H9 (cell line): ENCODE results near the gene MEGF9. TPM values are rescaled to one million over a fixed set of nuclear protein-coding genes. Genes with fewer than 3 reads are reported as not detected.

Experiments used
- DNase-seq: peaks from one replicate; pipeline ENCODE4 v3.0.0-alpha.2; 2017
- H2AFZ ChIP-seq: one replicate; pipeline ENCODE4 v1.6.1; 2013; ENCODE audit warnings: mild to moderate bottlenecking, low read length, control low read depth, moderate library complexity
- H2AK5ac ChIP-seq: 2 replicates; pipeline ENCODE4 v1.6.1; 2013; ENCODE audit warnings: low read length, control low read depth, mixed read lengths; ENCODE audit not compliant: insufficient read length
- H2BK120ac ChIP-seq: one replicate; pipeline ENCODE4 v1.6.1; 2013; ENCODE audit warnings: low read depth, mild to moderate bottlenecking, low read length, control low read depth, inconsistent platforms; ENCODE audit not compliant: poor library complexity, severe bottlenecking
- H2BK12ac ChIP-seq: 2 replicates; pipeline ENCODE4 v1.6.1; 2013; ENCODE audit warnings: low read length, control low read depth, mixed read lengths, low read depth; ENCODE audit not compliant: insufficient read length
- H2BK15ac ChIP-seq: 2 replicates; pipeline ENCODE4 v1.6.1; 2013; ENCODE audit warnings: low read depth, low read length, control low read depth
- H2BK20ac ChIP-seq: one replicate; pipeline ENCODE4 v1.6.1; 2013; ENCODE audit warnings: low read depth, mild to moderate bottlenecking, low read length, control low read depth, inconsistent platforms; ENCODE audit not compliant: poor library complexity, severe bottlenecking
- H2BK5ac ChIP-seq: 2 replicates; pipeline ENCODE4 v1.6.1; 2013; ENCODE audit warnings: low read length, control low read depth, mixed read lengths; ENCODE audit not compliant: insufficient read length
- H3K14ac ChIP-seq: 2 replicates; pipeline ENCODE4 v1.6.1; 2013; ENCODE audit warnings: low read length, control low read depth; ENCODE audit not compliant: insufficient read depth
- H3K18ac ChIP-seq: 2 replicates; pipeline ENCODE4 v1.6.1; 2013; ENCODE audit warnings: low read depth, mild to moderate bottlenecking, mixed read lengths, low read length, control low read depth; ENCODE audit not compliant: insufficient read length
- H3K23ac ChIP-seq: 2 replicates; pipeline ENCODE4 v1.6.1; 2013; ENCODE audit warnings: low read length, control low read depth, mixed read lengths, low read depth; ENCODE audit not compliant: insufficient read length
- H3K23me2 ChIP-seq: 2 replicates; pipeline ENCODE4 v1.6.1; 2013; ENCODE audit warnings: low read depth, mild to moderate bottlenecking, mixed read lengths, low read length, control low read depth; ENCODE audit not compliant: insufficient read length, poor library complexity, severe bottlenecking
- H3K27ac ChIP-seq: 2 replicates; pipeline ENCODE4 v1.5.1; 2013; ENCODE audit warnings: low read length, control low read depth, mixed read lengths, low read depth; ENCODE audit not compliant: insufficient read length
- H3K27me3 ChIP-seq: 2 replicates; pipeline ENCODE4 v1.6.1; 2013; ENCODE audit warnings: low read length, control low read depth, inconsistent platforms; ENCODE audit not compliant: insufficient read depth
- H3K4ac ChIP-seq: 2 replicates; pipeline ENCODE4 v1.6.1; 2013; ENCODE audit warnings: low read depth, mild to moderate bottlenecking, control low read depth, inconsistent platforms, low read length, moderate library complexity
- H3K4me1 ChIP-seq: 2 replicates; pipeline ENCODE4 v1.6.1; 2013; ENCODE audit warnings: low read length, control low read depth, inconsistent platforms; ENCODE audit not compliant: insufficient read depth
- H3K4me2 ChIP-seq: 2 replicates; pipeline ENCODE4 v1.6.1; 2013; ENCODE audit warnings: low read length, control low read depth, mixed read lengths; ENCODE audit not compliant: insufficient read length, insufficient read depth
- H3K56ac ChIP-seq: 2 replicates; pipeline ENCODE4 v1.6.1; 2013; ENCODE audit warnings: low read depth, mild to moderate bottlenecking, mixed read lengths, low read length, control low read depth; ENCODE audit not compliant: insufficient read length
- H3K79me1 ChIP-seq: 2 replicates; pipeline ENCODE4 v1.6.1; 2013; ENCODE audit warnings: low read depth, mild to moderate bottlenecking, moderate library complexity, low read length, control low read depth, inconsistent platforms; ENCODE audit not compliant: insufficient read depth, poor library complexity, severe bottlenecking
- H3K79me2 ChIP-seq: 2 replicates; pipeline ENCODE4 v1.6.1; 2013; ENCODE audit warnings: low read length, control low read depth, inconsistent platforms; ENCODE audit not compliant: insufficient read depth
- H3K9ac ChIP-seq: 2 replicates; pipeline ENCODE4 v1.6.1; 2013; ENCODE audit warnings: low read length, control low read depth, mixed read lengths; ENCODE audit not compliant: insufficient read length; ENCODE audit errors: extremely low read depth
- H3K9me3 ChIP-seq: one replicate; pipeline ENCODE4 v1.6.1; 2013; ENCODE audit warnings: low read depth, low read length, inconsistent platforms; ENCODE audit not compliant: control insufficient read depth
- H3T11ph ChIP-seq: one replicate; pipeline ENCODE4 v1.6.1; 2013; ENCODE audit warnings: mild to moderate bottlenecking, low read length, control low read depth, inconsistent platforms
- H4K20me1 ChIP-seq: one replicate; pipeline ENCODE4 v1.6.1; 2013; ENCODE audit not compliant: control insufficient read depth, insufficient read length, insufficient read depth
- H4K5ac ChIP-seq: 2 replicates; pipeline ENCODE4 v1.6.1; 2013; ENCODE audit warnings: low read depth, mild to moderate bottlenecking, mixed read lengths, low read length, control low read depth; ENCODE audit not compliant: insufficient read length
- H4K8ac ChIP-seq: replicated peaks from 2 replicates; pipeline ENCODE4 v1.6.1; 2013; ENCODE audit warnings: low read length, control low read depth, mixed read lengths, low read depth; ENCODE audit not compliant: insufficient read length
- H4K91ac ChIP-seq: 2 replicates; pipeline ENCODE4 v1.6.1; 2013; ENCODE audit warnings: low read depth, mild to moderate bottlenecking, moderate library complexity, mixed read lengths, low read length, control low read depth; ENCODE audit not compliant: insufficient read length
- H3K27ac Mint-ChIP-seq, 3 experiments: 2 replicates in 2 of 3; 3 replicates in 1 of 3; pipeline ENCODE4 v1.8.0; 2020 to 2021; ENCODE audit warnings: mixed read lengths in 3 of 3, mild to moderate bottlenecking in 1 of 3, moderate library complexity in 1 of 3
- H3K27me3 Mint-ChIP-seq: 2 replicates; pipeline ENCODE4 v1.8.0; 2021; ENCODE audit warnings: low read depth, mild to moderate bottlenecking, moderate library complexity, mixed read lengths
- H3K36me3 Mint-ChIP-seq, 3 experiments: 2 replicates in 2 of 3; 3 replicates in 1 of 3; pipeline ENCODE4 v1.8.0; 2020 to 2021; ENCODE audit warnings: low read depth in 3 of 3, mixed read lengths in 3 of 3; ENCODE audit not compliant: insufficient read depth in 1 of 3
- H3K4me1 Mint-ChIP-seq, 2 experiments: 2 replicates each; pipeline ENCODE4 v1.8.0; 2020; ENCODE audit warnings: mixed read lengths in 2 of 2
- H3K4me3 Mint-ChIP-seq, 2 experiments: 2 replicates in 1 of 2; 3 replicates in 1 of 2; pipeline ENCODE4 v1.8.0; 2020 to 2021; ENCODE audit warnings: mild to moderate bottlenecking in 2 of 2, mixed read lengths in 2 of 2, moderate library complexity in 1 of 2
- H3K9me3 Mint-ChIP-seq, 2 experiments: 2 replicates in 1 of 2; 3 replicates in 1 of 2; pipeline ENCODE4 v1.8.0; 2020; ENCODE audit warnings: mild to moderate bottlenecking in 2 of 2, mixed read lengths in 2 of 2, moderate library complexity in 1 of 2
- WGBS: extraction: QIAGEN DNeasy Blood & Tissue Kit; methylation state at CpG from one replicate; pipeline ENCODE4 v1.1.7; 2013; ENCODE audit warnings: missing lambda C conversion rate, low lambda C conversion rate, mixed read lengths; ENCODE audit not compliant: insufficient read length; ENCODE audit errors: extremely low coverage; 5-methylcytosine and 5-hydroxymethylcytosine counted together
- total RNA-seq: library from RNA; stranded (reverse); gene quantifications from 2 replicates; pipeline ENCODE4 v1.2.1, GENCODE V29; 2021
- TF ChIP-seq, protein P1 (sequence below): fragments of 200-600 bp; sonication (generic); conservative IDR thresholded peaks from 3 replicates; pipeline ENCODE4 v1.8.0; 2021; ENCODE audit warnings: antibody characterized with exemption, mild to moderate bottlenecking

Gene MEGF9
- total RNA-seq, 1 experiment from 2014 or later, result 0.94 TPM

DNA sequence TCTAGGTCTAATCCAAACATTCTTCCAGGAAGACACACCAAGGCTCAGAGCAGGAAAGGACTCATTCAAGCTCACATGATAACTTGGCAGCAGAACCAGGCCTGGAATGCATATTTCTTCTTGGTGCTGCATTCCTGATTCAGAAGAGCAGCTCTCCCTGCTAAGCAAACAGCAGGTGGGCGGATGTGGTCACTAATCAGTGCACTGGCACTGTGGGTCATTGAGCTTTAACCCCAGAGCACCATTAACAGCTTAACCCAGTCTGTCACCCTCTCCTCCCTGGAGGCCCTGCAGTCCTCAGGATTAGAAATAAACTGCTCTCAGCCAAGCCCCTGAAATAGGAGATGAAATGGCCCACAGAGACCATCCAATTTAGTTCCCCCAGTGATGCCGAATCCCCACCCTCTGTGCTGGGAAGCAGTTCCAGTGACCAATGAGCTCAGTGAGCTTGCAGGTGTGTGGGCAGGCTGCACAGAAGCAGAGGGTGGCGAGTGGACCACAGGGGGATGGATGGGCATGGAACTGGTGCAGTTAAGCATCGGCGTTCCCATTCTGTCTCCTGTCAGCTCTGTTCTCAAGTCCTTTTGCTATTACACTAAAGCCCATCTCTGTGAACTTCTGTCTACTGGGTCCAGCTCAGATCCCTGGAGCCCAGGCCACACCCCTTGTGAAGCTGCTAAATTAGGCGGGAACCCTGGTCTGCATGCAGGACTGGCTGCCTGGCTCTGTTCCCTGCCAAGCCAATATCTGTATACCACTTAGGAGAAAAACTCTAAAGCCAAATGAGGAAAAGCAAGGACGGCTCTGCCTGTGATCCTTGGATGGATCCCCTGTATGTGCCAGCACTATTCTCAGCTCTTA is 16.6 kb upstream of the MEGF9 start:
- Histone ChIP-seq H3T11ph (no peak overlapping the region), H3K4me1 (no peaks in the 10 kb centered on the region), H3K23me2 (peaks cover 2% of the 10 kb centered on the region), H4K20me1 (no peaks in the 10 kb centered on the region), H3K56ac (no peak overlapping the region), H2AK5ac (no peak overlapping the region), H3K79me2 (no peaks in the 10 kb centered on the region), H3K79me1 (no peaks in the 10 kb centered on the region), H2BK120ac (no peak overlapping the region), H4K8ac (no peak overlapping the region), H3K18ac (no peak overlapping the region), H2BK5ac (no peak overlapping the region), H3K4ac (no peak overlapping the region), H2BK20ac (no peak overlapping the region), H2BK15ac (no peak overlapping the region), H4K91ac (no peak overlapping the region), H2BK12ac (no peak overlapping the region), H4K5ac (no peak overlapping the region), H3K27me3 (no peaks in the 10 kb centered on the region), H3K27ac (no peak overlapping the region), H3K23ac (no peak overlapping the region), H2AFZ (no peak overlapping the region), H3K4me2 (no peak overlapping the region), H3K9ac (no peak overlapping the region), H3K14ac (no peak overlapping the region), H3K9me3 (no peaks in the 10 kb centered on the region)
- Mint-ChIP-seq H3K4me3 (no peak overlapping the region), H3K4me1 (peaks cover 4 to 8% of the 10 kb centered on the region in 2 experiments; a peak in 2 of 4 replicates), H3K27me3 (peaks cover 8% of the 10 kb centered on the region), H3K9me3 (no peaks in the 10 kb centered on the region; a peak in 1 of 5 replicates), H3K27ac (no peak overlapping the region), H3K36me3 (no peaks in the 10 kb centered on the region)
- no peak for DNase-seq
- TF ChIP-seq, protein P1, sequence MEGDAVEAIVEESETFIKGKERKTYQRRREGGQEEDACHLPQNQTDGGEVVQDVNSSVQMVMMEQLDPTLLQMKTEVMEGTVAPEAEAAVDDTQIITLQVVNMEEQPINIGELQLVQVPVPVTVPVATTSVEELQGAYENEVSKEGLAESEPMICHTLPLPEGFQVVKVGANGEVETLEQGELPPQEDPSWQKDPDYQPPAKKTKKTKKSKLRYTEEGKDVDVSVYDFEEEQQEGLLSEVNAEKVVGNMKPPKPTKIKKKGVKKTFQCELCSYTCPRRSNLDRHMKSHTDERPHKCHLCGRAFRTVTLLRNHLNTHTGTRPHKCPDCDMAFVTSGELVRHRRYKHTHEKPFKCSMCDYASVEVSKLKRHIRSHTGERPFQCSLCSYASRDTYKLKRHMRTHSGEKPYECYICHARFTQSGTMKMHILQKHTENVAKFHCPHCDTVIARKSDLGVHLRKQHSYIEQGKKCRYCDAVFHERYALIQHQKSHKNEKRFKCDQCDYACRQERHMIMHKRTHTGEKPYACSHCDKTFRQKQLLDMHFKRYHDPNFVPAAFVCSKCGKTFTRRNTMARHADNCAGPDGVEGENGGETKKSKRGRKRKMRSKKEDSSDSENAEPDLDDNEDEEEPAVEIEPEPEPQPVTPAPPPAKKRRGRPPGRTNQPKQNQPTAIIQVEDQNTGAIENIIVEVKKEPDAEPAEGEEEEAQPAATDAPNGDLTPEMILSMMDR, result no peak
- no CpG with 5 or more reads among the region's 7 CpGs for WGBS
